HEK293 (cell line): ENCODE data around the gene PRKAG2.

ENCODE experiments used
- CTCF ChIA-PET: fragments of 350-600 bp; formaldehyde crosslinking; extraction: SDS; loops from one replicate; lab custom pipeline; 2021; ENCODE audit warnings: antibody characterized with exemption; lab: Yijun Ruan, JAX
- POLR2A ChIA-PET: fragments of 300-600 bp; formaldehyde crosslinking; extraction: SDS; loops from one replicate; lab custom pipeline; 2020; ENCODE audit warnings: antibody characterized with exemption, inconsistent platforms; lab: Yijun Ruan, JAX
- H3K27ac ChIP-seq: fragments of 200-500 bp; sonication (Bioruptor generic); 2 replicates; pipeline ENCODE4 v1.5.1; 2014; ENCODE audit warnings: low read depth, low read length, control low read depth, inconsistent platforms; ENCODE audit errors: extremely low read depth
- H3K36me3 ChIP-seq, 2 experiments: fragments of 200-500 bp in 1 of 2; sonication (Bioruptor generic) in 1 of 2; 1 replicate in 1 of 2; 2 replicates in 1 of 2; pipeline ENCODE4 v1.5.1; 2014 to 2017; ENCODE audit warnings: inconsistent platforms in 2 of 2, low read length in 2 of 2; ENCODE audit not compliant: control insufficient read depth in 2 of 2, insufficient read depth in 1 of 2
- H3K4me1 ChIP-seq: fragments of 200-500 bp; sonication (Bioruptor generic); 2 replicates; pipeline ENCODE4 v1.5.1; 2014; ENCODE audit warnings: mild to moderate bottlenecking, low read length, inconsistent platforms; ENCODE audit not compliant: control insufficient read depth, insufficient read depth
- H3K4me3 ChIP-seq: 2 replicates; pipeline ENCODE4 v1.5.1; 2011; ENCODE audit warnings: low read depth, mild to moderate bottlenecking, control low read depth, low read length, moderate library complexity
- H3K9me3 ChIP-seq: fragments of 200-500 bp; sonication (Bioruptor generic); 2 replicates; pipeline ENCODE4 v1.5.1; 2014; ENCODE audit warnings: low read depth, low read length, inconsistent platforms; ENCODE audit not compliant: control insufficient read depth, insufficient read depth
- CTCF ChIP-seq: fragments of 450-650 bp; formaldehyde crosslinking; IDR thresholded peaks from 2 replicates; pipeline ENCODE4 v1.5.1; 2016; ENCODE audit warnings: missing biosample characterization, missing genetic modification characterization
- PRDM6 ChIP-seq: fragments of 450-650 bp; formaldehyde crosslinking; IDR thresholded peaks from 2 replicates; pipeline ENCODE4 v1.5.1; 2017; ENCODE audit warnings: missing biosample characterization, missing genetic modification characterization
- SALL2 ChIP-seq: fragments of 450-650 bp; formaldehyde crosslinking; IDR thresholded peaks from 2 replicates; pipeline ENCODE4 v1.5.0; 2017; ENCODE audit warnings: missing biosample characterization, mild to moderate bottlenecking, missing genetic modification characterization, borderline replicate concordance
- TRIM28 ChIP-seq: IDR thresholded peaks from 2 replicates; pipeline ENCODE4 v1.6.1; 2011; ENCODE audit warnings: low read length, control low read depth, borderline replicate concordance
- YY2 ChIP-seq: fragments of 450-650 bp; formaldehyde crosslinking; IDR thresholded peaks from 2 replicates; pipeline ENCODE4 v1.5.1; 2016; ENCODE audit warnings: missing biosample characterization, missing genetic modification characterization
- ZBTB21 ChIP-seq: fragments of 450-650 bp; formaldehyde crosslinking; IDR thresholded peaks from 2 replicates; pipeline ENCODE4 v1.5.1; 2017; ENCODE audit warnings: missing biosample characterization, missing genetic modification characterization
- ZFP69B ChIP-seq: fragments of 450-650 bp; formaldehyde crosslinking; IDR thresholded peaks from 2 replicates; pipeline ENCODE4 v1.5.1; 2016; ENCODE audit warnings: missing biosample characterization, missing genetic modification characterization
- TF ChIP-seq, protein P1 (sequence below): fragments of 450-650 bp; formaldehyde crosslinking; IDR thresholded peaks from 2 replicates; pipeline ENCODE4 v1.5.1; 2016; ENCODE audit warnings: missing biosample characterization, missing genetic modification characterization

PRKAG2 gene

DNA sequence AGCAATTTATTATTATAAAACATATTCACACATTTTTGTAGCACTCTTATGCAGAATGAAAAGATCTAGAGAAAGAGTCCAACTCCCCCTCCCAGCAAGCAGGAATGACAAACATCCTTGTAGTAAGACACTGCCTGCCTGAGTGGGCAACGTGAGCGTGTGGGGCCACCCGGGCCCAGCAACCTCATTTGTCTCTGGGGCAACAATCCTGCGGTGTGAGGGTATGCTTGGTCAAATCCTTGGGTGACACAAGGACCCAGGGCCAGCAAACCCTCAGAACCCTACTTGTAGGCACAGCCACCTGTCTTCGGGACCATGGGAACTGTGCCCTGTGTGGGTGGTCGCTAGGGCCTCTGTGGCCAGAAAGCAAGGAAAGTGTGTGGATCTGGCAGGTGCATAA, 367.9 kb downstream of the PRKAG2 start:
- no peak for TF ChIP-seq YY2 (tag by site-specific recombination)
- TF ChIP-seq, protein P1, sequence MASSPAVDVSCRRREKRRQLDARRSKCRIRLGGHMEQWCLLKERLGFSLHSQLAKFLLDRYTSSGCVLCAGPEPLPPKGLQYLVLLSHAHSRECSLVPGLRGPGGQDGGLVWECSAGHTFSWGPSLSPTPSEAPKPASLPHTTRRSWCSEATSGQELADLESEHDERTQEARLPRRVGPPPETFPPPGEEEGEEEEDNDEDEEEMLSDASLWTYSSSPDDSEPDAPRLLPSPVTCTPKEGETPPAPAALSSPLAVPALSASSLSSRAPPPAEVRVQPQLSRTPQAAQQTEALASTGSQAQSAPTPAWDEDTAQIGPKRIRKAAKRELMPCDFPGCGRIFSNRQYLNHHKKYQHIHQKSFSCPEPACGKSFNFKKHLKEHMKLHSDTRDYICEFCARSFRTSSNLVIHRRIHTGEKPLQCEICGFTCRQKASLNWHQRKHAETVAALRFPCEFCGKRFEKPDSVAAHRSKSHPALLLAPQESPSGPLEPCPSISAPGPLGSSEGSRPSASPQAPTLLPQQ, result peak; percentile 38; the same call in 1 of the 2 replicates
- TF ChIP-seq ZFP69B, result peak; percentile 42; the same call in 1 of the 2 replicates
- POLR2A ChIA-PET, result interaction anchor here (0.9 kb wide), 1 partner anchor 11 kb away, joined by 3 read pairs; the partner anchor contains the start of gene RHEB
- peaks cover 7% of the 10 kb centered on the region; the same call in 1 of the 2 replicates for H3K4me1 ChIP-seq
- no peak overlapping the region for H3K27ac ChIP-seq
- no peak overlapping the region for H3K4me3 ChIP-seq
- no peaks in the 10 kb centered on the region for H3K9me3 ChIP-seq
- H3K36me3 ChIP-seq, result no peaks in the 10 kb centered on the region
- CTCF ChIA-PET, result interaction anchor here (0.7 kb wide), 1 partner anchor 19 kb away, joined by 3 read pairs; no protein-coding TSS in a partner anchor

- TF ChIP-seq PRDM6 (tag by site-specific recombination) (0 out of 2 replicates have a peak, but pooled peaks have one; percentile 3), ZBTB21 (no peak)
- TF ChIP-seq, all 188 proteins: peak for 1
- H3K27ac ChIP-seq, result no peak overlapping the region
- POLR2A ChIA-PET, result no interaction called here
- H3K9me3 ChIP-seq, result no peaks in the 10 kb centered on the region
- H3K4me3 ChIP-seq, result no peak overlapping the region
- H3K36me3 ChIP-seq, result no peaks in the 10 kb centered on the region
- peaks cover 7% of the 10 kb centered on the region; the same call in 1 of the 2 replicates for H3K4me1 ChIP-seq
- CTCF ChIA-PET, result interaction anchor here (0.6 to 1.4 kb wide), 2 partner anchors 9 to 336 kb away, joined by 3 read pairs; no protein-coding TSS in a partner anchor
Measured at GRCh38 chr7:151507806-151508205, 369.1 kb downstream of the PRKAG2 start.

- Histone ChIP-seq H3K9me3 (no peaks in the 10 kb centered on the region), H3K4me3 (no peak overlapping the region), H3K4me1 (peaks cover 7% of the 10 kb centered on the region; the same call in 1 of the 2 replicates), H3K36me3 (no peaks in the 10 kb centered on the region), H3K27ac (no peak overlapping the region)
- CTCF ChIA-PET, result no interaction called here
- POLR2A ChIA-PET, result no interaction called here
- peak; percentile 63; the same call in 1 of the 2 replicates for TF ChIP-seq TRIM28
- no peak for TF ChIP-seq SALL2 (tag by site-specific recombination)
- TF ChIP-seq CTCF, result peak; percentile 19; the same call in 1 of the 2 replicates
Measured at GRCh38 chr7:151506901-151507382, 370.0 kb downstream of the PRKAG2 start.
